Stimulated activated CD4-positive, alpha-beta T cell treated with anti-CD3 and anti-CD28 coated beads, Interleukin-1b, Interleukin-23, amount 100 ng/mL, for 1 hour (primary cell): Measurements from ENCODE around the gene ENG.
"Not testable (repeated sequence)": the region's sequence is repeated elsewhere in the genome, so short reads cannot be mapped to it uniquely, and the experiment has no call there.

ENCODE experiments used
- DNase-seq, 2 donors: peaks; one replicate each; pipeline ENCODE4 v3.0.0-alpha.2; 2020; ENCODE audit warnings: low read depth in 2 of 2

Gene ENG

GRCh38 chr9:127793093-127793708 lies 61.3 kb downstream of the ENG start:
- DNase-seq = no peak

- no peak for DNase-seq
These were observed 61.9 kb downstream of the ENG start for GRCh38 chr9:127792417-127793031.

GRCh38 chr9:127791085-127791484 lies 63.4 kb downstream of the ENG start:
- no peak for DNase-seq

- DNase-seq = no peak
These were observed 64.2 kb downstream of the ENG start for GRCh38 chr9:127790094-127790855.

- DNase-seq = no peak
These were observed 65.3 kb downstream of the ENG start for GRCh38 chr9:127789179-127789578.

GRCh38 chr9:127788337-127789011 lies 66.0 kb downstream of the ENG start:
- no peak for DNase-seq

- no peak for DNase-seq
These were observed 67.7 kb downstream of the ENG start for GRCh38 chr9:127786773-127787104.

GRCh38 chr9:127785933-127786772 lies 68.3 kb downstream of the ENG start, which contains the start of gene CDK9:
CDK9 (plus strand) TSS chr9:127786034; CDS start chr9:127786149, 115 bp downstream.
- peak; percentile 77 to 84 for DNase-seq

GRCh38 chr9:127785023-127785932 lies 69.2 kb downstream of the ENG start:
- DNase-seq = peak; percentile 80 to 87

GRCh38 chr9:127783111-127784008 lies 71.1 kb downstream of the ENG start:
- DNase-seq = peak in 1 of 2 donors; percentile 39

- no peak for DNase-seq
These were observed 72.7 kb downstream of the ENG start for GRCh38 chr9:127781806-127782205.

- not testable (repeated sequence) for DNase-seq
These were observed 73.5 kb downstream of the ENG start for GRCh38 chr9:127780909-127781308.

- DNase-seq = no peak
These were observed 74.2 kb downstream of the ENG start for GRCh38 chr9:127780126-127780885.

GRCh38 chr9:127779136-127779981 lies 75.1 kb downstream of the ENG start:
- no peak for DNase-seq

GRCh38 chr9:127778280-127779135 lies 76.0 kb downstream of the ENG start, which contains the start of gene SH2D3C:
SH2D3C (minus strand) TSS chr9:127778666; CDS start chr9:127778627, 39 bp downstream.
- no peak for DNase-seq

- no peak for DNase-seq
These were observed 77.0 kb downstream of the ENG start for GRCh38 chr9:127777368-127777980.
